Chondrocyte (in vitro differentiated cells): Measurements from ENCODE around the gene LSP1. TPM values are rescaled to one million over a fixed set of nuclear protein-coding genes. Genes with fewer than 3 reads are reported as not detected.

Experiments
- DNase-seq: peaks from one replicate; pipeline ENCODE4 v3.0.0; 2021; ENCODE audit warnings: mixed read lengths, low spot score
- H3K27ac Mint-ChIP-seq: one replicate; pipeline ENCODE4 v1.8.0; 2021; ENCODE audit warnings: mild to moderate bottlenecking, moderate library complexity, mixed read lengths; ENCODE audit not compliant: unreplicated experiment
- H3K27me3 Mint-ChIP-seq: 2 replicates; pipeline ENCODE4 v1.8.0; 2021; ENCODE audit warnings: low read depth, mixed read lengths
- H3K36me3 Mint-ChIP-seq: 2 replicates; pipeline ENCODE4 v1.8.0; 2021; ENCODE audit warnings: low read depth, mixed read lengths
- H3K4me1 Mint-ChIP-seq: 2 replicates; pipeline ENCODE4 v1.8.0; 2021; ENCODE audit warnings: low read depth, mild to moderate bottlenecking, mixed read lengths
- H3K4me3 Mint-ChIP-seq: one replicate; pipeline ENCODE4 v1.8.0; 2021; ENCODE audit warnings: mild to moderate bottlenecking, moderate library complexity, mixed read lengths; ENCODE audit not compliant: unreplicated experiment
- H3K9me3 Mint-ChIP-seq: 2 replicates; pipeline ENCODE4 v1.8.0; 2021; ENCODE audit warnings: low read depth, mixed read lengths
- CTCF ChIP-seq: fragments of 200-600 bp; sonication (generic); IDR thresholded peaks from 2 replicates; pipeline ENCODE4 v1.5.0; 2021; ENCODE audit warnings: antibody characterized with exemption, mild to moderate bottlenecking, moderate library complexity
- total RNA-seq: library from RNA; stranded (reverse); gene quantifications from 3 replicates; pipeline ENCODE4 v1.2.1, GENCODE V29; 2021

Gene LSP1
- total RNA-seq, 1 donor from 2014 or later: 7.4 TPM

- no peak for TF ChIP-seq CTCF
- peaks cover 37% of the 10 kb centered on the region for H3K4me1 Mint-ChIP-seq
- H3K9me3 Mint-ChIP-seq: no peaks in the 10 kb centered on the region
- no peak within 1 kb of the TSS for H3K4me3 Mint-ChIP-seq
- no peaks in the 10 kb centered on the region for H3K36me3 Mint-ChIP-seq
- no peak within 1 kb of the TSS for H3K27ac Mint-ChIP-seq
- H3K27me3 Mint-ChIP-seq: no peaks in the 10 kb centered on the region
- DNase-seq: no peak
Observed at GRCh38 chr11:1834779-1835670, 17.9 kb upstream of the LSP1 start, which contains the start of gene SYT8. Gene SYT8 (plus strand): TSS chr11:1834990. CDS start chr11:1835106, 116 bp downstream.

GRCh38 chr11:1835671-1836010, 17.2 kb upstream of the LSP1 start:
- Mint-ChIP-seq H3K27ac (no peak overlapping the region), H3K4me1 (peaks cover 31% of the 10 kb centered on the region), H3K4me3 (no peak overlapping the region), H3K27me3 (no peaks in the 10 kb centered on the region), H3K9me3 (no peaks in the 10 kb centered on the region), H3K36me3 (no peaks in the 10 kb centered on the region)
- DNase-seq: no peak
- no peak for TF ChIP-seq CTCF

GRCh38 chr11:1836011-1836945, 16.6 kb upstream of the LSP1 start:
- no peak for DNase-seq
- Mint-ChIP-seq H3K36me3 (no peaks in the 10 kb centered on the region), H3K4me1 (peaks cover 26% of the 10 kb centered on the region), H3K27ac (no peak overlapping the region), H3K27me3 (no peaks in the 10 kb centered on the region), H3K4me3 (no peak overlapping the region), H3K9me3 (no peaks in the 10 kb centered on the region)
- TF ChIP-seq CTCF: no peak

- Mint-ChIP-seq H3K36me3 (no peaks in the 10 kb centered on the region), H3K4me1 (peaks cover 16% of the 10 kb centered on the region), H3K9me3 (no peaks in the 10 kb centered on the region), H3K27ac (no peak overlapping the region), H3K4me3 (no peak overlapping the region), H3K27me3 (no peaks in the 10 kb centered on the region)
- no peak for DNase-seq
- peak; percentile 97 for TF ChIP-seq CTCF
Observed at GRCh38 chr11:1837171-1838076, 15.5 kb upstream of the LSP1 start.
